NK-92 (cell line): ENCODE data around the gene CALR3.
"Not testable (repeated sequence)": the region's sequence is repeated elsewhere in the genome, so short reads cannot be mapped to it uniquely, and the experiment has no call there.

Experiments
- DNase-seq: peaks from one replicate; lab custom pipeline; 2025; ENCODE audit not compliant: unreplicated experiment; lab: John Stamatoyannopoulos, UW

CALR3 gene

DNA sequence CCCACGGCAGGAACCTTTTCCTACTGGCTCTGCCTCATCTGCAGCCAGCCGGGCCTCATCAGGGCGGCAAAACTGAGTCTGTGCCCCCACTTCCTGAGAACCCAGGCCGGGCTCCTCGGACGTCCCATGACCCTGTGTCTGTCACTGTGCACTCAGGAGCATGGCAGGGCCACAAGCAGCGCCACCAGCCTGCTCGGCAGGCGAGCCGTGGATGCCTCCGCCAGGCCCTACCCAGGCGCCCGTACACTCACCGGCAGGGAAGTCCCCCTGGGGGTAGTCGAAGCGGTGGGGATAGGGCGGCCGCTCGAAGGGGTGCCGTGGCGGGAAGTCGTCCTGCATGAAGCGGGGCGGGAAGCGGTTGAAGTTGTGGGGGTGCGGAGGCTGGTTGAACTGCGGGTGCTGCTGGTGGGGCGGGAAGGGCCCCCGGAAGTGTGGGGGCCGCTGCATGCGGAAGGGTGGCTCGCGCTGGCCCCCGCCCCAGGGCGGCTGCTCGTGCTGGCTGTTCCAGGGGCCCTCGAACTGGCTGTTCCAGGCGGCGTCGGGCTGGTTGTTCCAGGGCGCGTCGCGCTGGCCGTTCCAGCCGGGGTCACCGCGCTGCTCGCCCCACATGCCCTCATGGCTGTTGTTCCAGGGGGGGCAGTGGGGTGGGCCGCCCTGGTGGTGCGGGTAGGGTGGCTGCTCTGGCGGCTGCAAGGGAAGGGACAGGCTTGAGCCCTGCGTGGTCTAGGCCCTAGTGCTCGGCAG, 29.2 kb upstream of the CALR3 start:
- no peak for DNase-seq

DNA sequence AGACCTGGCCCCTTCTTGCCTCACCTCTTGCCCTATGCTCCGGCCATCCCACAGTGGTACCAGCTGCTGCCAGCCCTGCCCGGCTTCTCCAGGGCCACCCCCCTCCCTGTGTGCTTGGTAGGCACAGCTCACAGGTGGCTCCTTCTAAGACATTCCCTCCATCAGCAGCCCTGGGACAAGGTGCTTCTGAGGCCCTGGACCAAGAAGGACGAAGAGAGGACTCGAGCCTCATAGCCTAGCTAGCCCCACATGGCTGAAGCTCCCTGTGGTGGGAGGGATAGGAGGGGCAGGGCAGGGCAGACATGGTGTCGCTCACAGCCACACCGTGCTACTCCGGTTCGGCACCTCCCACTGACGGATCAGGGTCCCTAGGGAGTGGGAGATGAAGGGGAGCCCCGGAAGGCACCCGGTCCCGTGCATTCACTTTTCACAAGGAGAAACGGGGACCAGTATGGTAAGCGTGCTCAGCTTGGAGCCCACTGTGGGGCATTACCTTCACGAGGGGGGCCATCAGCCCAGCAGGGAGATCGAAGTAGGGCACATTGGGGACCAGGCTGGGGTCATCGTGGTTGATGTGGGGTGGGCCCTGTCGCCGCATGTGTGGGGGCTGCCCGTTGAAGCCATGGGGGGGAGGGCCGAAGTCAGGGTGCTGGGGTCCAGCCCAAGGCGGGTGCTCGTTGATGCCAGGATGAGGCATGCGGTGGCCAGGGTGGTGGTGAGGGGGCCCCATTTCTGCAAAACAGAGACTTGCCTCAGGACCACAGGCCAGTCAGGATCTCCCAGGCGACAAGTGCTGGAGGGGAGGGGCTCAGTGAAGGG, 26.8 kb upstream of the CALR3 start:
- DNase-seq = no peak

DNA sequence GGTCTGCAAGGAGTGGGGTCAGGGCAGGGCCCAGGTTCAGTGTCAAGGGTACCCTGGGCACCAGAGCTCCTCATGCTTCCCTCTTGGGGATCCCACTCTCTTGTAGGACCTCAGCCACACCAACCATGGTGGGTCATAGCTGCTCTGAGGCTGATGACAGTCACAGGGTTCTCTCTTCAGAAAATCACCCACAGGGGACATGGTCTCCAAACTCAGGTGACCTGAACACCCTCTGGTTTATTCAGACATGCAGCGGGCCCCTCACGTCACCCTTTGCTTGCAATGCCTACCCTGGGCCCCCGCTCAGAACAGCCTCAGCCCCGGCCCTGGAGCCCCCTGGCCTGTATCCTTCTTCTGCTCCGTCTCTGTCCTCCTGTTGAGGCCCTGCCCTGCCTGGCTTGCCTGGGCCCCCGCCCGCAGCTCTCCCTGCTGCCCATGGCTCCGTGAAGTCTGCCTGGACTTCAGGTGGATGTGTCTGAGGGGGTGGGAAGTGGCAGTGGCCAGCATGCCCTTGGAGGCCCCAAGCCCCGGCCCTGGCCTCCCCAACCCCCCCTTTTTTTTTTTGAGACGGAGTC, 25.8 kb upstream of the CALR3 start:
- DNase-seq = no peak

DNA sequence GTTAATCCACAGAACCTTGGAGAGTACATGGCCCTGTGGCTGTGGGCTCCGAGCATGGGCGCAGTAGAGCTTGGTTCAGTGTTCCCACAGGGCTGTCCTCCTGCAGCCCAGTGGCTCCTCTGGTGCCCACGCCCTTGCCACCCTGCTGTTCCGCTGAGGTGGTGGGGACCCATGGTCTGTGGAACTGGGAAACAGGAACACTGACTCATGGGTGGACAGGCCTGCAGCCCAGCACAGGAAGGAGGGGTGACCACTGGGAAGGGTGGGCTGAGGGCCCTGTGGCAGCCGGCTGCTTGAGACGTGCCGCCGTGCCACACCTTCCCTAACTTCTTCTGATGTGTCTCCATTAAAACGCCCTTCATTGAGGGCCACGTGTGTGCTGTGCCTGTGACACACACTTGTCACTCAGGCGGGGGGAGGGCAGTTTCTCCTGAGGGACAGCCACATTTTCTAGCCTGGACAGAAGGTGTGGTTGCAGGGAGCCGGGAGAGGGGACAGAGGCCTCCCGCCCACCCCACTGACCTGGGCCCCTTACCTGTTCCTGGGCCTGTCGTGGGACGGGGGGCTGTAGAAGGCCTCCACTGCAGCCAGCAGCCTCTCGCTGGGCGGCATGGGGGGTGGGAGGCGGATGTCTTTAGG, 25.1 kb upstream of the CALR3 start:
- no peak for DNase-seq

DNA sequence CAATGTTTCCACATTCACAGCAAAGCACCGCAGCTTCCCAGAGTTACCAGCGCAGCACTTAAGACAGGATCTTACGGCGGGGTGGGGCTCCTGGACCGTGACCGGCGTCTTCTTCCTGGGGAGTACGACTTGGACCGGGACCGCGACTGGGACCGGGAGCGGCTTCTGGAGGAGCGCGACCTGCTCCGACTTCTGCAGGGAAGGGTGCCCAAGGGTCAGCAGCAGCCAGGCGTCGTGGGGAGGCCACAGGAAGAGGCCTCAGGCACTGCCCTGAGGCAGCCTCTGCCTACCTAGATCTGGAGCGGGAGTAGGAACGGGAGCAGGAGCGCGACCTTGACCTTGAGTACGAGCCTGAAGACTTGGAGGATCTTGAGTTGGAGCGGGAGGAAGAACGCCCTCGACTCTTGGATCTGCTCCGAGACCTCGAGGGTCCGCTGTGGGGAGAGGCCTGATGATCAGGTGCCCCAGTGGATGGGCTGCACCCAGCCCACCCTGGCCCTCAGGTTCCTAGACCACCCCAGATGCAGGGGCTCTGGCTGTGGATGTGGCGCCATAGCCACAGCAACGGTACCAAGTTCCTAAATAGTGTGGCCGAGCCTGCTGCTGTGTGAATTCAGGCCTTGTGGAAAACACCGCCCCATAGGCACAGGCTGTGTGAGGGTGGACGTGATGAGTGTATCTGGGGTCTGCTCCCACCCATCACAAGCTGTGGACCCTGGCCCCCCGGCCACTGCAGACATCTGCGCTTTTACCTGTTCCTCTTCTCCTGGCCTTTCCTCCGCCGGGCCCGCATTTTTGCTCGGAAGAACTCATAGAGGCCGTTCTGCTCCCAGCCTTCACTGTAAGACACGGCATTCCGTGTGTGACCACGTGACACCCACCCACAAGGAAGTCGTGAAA, 24.4 kb upstream of the CALR3 start:
- no peak for DNase-seq

DNA sequence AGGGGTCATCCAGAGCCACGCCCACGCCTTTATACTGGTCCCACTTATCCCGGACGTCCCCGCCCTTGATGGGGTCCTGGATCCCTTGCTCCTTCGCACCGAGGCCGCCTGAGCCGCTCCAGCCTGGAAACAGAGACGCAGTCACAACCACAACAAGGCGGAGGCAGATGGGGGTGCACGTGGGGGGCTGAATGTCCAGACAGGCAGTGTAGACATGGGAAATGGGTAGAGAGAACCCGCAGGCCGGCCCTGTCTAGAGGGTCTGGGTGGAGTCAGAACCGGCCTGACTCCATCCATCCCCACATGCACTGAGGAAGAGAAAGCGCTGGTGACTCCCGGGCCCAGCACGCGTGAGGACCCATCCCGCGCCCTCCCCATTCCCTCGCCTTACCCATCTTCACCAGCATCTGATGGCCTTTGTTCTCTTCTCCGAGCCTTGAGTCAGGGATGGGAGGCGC, 23.3 kb upstream of the CALR3 start:
- no peak for DNase-seq

DNA sequence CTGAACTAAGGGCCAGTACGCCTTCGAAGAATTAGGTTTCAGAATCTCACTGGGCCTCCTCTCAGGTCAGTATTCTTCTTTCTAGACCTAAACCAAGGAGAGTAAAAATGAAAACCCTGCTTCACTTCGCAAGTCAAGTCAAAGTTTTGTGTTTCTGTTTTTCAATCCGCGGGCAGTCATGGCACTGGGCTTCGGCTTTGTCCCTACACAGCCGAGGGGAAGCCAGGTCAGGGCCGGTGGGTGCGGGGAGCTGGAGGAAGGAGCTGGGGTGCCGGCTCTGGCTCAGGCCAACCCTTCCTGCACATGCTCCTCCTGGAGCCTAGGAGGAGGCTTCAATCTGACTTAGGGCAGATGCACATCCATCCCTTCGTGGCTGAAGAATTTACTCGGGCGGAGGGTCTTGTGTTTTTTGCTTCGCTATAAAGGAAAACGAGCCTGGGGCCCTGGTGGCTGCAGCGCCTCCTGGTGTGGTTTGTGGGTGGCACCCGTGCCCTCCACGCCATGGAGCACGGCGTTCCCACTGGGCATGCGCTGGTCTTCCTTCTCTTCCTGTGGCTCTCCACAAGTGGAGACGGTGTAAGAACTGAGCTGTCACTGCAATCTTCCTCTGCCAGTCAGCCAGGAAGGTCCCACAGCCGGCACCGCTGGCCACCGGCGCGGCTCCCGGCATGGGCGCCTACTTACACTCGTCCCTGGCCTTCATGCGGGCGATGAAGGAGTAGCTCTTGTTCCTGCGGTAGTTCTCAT, 22.7 kb upstream of the CALR3 start:
- DNase-seq = no peak

DNA sequence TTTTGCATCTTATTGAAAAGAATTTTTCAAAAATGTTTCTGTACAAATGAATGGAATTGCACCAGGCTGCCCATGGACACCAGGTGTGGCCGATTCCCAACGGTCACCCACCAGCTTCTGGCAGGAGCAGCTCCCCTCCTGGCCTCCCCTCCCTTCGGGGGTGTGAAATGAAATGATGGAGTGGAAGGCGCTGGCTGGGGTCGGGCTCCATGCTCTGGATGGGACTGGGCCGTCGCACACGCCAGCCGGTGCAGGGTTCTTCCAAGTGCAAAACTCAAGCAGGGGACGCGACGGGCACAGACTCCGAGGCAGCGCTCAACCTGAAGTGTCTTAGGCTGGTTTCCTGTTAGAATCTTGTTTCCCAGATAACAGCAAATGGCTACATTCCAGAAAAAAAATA, 22.1 kb upstream of the CALR3 start:
- no peak for DNase-seq

DNA sequence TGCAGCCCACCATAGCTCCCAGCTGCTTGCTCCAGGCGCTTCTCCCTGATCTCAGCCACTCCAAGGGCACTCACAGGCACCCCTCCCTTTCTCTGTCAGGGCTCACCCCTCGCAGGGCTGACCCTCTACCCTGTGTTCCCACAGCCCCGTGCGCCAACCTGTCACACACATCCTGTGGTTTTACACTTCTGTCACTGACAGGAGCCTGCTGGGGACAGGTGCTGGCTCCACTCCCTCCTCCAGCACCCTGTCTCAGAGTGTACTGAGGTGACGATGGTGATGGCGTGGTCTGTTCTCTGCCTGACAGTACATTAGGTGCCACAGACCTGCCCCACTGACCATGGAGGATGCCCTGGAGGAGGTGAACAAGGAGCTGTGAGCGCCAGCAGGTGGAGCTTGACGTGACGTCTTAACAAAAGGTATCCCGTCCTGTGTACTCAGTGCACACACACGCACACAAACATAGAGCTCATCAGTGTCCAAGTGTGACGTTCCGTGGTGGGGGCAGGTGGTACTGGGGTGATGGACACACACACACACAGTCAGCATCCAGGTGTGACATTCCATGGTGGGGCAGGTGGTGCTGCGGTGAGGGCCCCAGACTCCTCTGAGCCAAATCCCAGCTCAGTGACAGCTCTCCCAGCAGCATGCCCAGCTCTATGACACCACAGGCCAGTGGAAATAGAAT, 21.1 kb upstream of the CALR3 start:
- DNase-seq = no peak

DNA sequence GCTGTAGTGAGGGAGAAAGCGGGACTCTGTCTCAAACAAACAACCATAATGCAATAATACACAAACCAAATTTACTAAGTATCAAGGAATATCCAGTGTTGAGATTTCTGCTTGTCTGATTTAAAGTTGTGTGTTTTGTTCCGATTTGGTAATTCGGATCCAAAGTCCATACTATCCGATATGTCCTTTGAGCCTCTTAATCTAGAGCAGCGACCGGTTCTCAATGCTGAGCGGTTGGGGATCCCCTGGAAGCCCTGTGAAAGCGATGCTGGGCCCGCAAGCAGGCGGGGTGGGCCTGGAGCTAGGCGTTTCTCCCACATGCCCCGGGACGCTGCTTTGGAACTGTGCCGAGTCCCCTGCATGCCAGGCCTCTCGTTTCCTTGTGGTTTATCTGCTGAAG, 20.4 kb upstream of the CALR3 start:
- DNase-seq = no peak

DNA sequence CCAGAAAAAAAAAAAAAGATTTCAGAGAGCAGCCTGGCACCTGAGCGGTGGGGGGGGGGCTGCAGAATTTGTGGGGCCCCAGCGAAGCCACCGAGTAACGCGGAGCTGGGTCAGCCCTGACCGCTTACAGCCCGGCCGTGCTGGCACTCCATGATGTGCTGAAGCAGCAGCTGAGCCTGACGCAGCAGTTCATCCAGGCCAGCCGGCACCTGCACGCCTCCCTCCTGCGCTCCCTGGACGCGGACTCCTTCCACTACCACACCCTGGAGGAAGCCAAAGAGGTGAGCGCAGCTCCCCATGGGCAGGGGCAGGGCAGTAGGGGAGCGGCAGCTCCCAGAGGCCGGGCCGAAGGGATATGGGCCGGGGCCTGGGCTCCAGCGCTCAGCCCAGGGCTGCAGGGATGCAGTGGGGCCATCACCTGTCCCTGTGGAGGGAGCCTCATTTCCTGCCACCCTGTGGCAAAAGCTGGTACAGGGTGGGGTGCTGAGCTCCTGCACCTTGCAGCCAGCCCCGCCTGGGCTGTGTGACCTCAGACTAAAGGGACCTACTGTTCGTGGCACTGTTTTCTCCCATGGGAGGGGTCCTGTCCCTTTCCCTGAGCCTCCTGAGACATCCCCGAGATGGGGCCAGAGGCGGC, 18.5 kb upstream of the CALR3 start:
- DNase-seq = no peak

DNA sequence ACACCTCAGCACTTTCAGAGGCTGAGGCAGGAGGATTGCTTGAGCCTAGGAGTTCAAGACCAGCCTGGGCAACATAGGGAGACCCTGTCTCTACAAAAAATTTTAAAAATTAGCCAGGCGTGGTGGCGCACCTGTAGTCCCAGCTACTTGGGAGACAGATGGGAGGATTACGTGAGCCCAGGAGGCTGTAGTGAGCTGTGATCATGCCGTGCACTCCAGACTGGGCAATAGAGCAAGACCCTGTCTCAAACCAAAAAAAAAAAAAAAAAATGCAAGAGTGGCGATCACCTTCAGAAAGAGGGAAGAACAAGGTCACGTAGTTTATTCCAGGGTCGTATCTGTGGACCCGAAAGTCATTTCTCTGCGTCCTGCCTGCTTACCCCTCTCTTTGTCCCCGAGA, 16.6 kb upstream of the CALR3 start:
- not testable (repeated sequence) for DNase-seq

DNA sequence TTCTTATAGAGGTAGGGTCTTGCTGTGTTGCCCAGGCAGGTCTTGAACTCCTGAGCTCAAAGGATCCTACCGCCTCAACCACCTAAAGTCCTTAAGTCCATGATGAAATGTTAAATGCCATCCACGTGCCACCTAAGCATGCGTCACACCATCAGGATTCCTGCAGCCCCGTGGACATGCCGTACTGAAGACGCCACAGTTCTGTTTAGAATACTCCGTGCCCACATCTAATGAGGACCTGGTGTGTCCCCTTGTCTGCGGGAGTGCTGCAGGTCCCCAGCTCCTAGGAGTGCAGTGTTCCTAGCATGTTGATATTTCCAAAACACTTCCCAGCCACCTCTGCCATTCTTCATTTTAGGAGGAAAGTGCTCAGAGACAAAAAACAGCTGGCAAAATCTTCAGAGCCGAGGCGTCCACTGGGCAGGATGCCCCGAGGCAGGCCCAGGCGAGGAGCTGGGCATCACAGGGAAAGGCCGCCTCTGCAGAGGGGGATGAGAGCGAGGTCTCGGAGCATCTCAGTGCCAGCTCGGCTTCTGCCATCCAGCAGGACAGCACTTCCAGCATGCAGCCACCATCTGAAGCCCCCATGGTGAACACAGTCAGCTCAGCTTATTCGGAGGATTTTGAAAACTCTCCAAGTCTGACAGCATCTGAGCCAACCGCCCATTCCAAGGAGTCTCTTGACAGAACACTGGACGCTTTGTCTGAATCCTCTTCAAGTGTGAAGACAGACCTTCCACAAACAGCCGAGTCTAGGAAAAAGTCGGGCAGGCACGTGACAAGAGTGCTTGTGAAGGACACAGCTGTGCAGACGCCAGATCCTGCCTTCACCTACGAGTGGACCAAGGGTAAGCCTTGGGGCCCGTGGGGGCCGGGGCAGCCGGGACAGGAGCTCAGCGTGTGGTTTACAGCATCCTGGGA, 13.4 kb upstream of the CALR3 start:
- DNase-seq = no peak

DNA sequence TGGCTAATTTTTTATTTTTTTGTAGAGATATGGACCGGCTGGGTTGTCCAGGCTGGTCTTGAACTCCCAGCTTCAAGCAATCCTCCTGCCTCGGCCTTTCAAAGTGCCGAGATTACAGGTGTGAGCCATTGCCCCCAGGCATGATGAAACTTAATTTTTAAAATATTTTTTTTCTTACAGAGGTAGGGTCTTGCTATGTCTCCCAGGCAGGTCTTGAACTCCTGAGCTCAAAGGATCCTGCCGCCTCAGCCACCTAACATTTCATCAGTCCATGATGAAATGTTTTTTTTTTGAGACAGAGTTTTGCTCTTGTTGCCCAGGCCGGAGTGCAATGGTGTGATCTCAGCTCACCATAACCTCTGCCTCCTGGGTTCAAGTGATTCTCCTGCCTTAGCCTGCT, 12.6 kb upstream of the CALR3 start:
- DNase-seq = no peak

DNA sequence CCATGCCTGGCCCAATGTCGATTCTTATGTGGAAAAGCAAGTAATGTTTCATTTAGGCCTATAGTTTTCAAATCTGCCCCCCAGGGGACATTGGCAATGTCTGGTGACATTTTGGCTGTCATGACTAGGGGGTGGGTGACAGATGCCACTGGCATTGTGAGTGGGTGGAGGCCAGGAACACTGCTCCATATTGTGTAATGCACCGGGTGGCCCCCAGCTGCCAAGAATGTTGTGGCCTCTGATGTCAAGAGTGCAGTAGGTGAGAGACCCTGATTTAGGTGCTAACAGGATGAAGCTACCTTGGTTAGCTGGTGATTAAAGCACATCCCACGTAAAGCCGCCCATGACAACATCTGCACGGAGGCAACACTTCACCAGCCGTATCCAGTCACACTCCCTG, 11.0 kb upstream of the CALR3 start:
- no peak for DNase-seq

DNA sequence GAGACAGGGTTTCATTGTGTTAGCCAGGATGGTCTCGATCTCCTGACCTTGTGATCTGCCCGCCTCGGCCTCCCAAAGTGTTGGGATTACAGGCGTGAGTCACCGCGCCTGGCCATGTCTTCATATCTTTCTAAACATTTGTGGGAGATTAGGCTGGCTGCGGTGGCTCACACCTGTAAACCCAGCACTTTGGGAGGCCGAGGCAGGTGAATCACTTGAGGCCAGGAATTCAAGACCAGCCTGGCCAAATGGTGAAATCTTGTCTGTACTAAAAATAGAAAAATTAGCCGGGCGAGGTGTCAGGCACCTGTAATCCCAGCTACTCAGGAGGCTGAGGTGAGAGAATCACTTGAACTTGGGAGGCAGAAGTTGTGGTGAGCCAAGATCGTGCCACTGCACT, 10.2 kb upstream of the CALR3 start:
- DNase-seq = not testable (repeated sequence)

DNA sequence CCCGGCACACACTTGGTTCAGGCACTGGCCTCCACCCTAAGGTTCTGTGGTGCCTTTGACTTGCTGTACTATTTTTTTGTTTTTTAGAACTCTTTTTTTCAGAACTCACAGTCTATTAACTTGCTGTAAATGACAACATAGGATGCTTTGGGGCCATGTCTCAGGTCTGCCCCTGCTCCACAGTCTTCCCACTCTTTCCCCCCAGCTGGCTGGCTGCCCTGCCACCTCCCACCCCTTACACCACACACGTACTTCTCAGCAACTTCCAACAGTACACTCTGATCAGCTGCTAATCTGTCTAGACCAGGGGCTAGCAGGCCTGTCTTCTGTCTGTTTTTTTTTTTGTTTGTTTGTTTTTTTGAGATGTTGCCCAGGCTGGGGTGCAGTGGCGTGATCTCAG, 8.3 kb upstream of the CALR3 start:
- DNase-seq = no peak

DNA sequence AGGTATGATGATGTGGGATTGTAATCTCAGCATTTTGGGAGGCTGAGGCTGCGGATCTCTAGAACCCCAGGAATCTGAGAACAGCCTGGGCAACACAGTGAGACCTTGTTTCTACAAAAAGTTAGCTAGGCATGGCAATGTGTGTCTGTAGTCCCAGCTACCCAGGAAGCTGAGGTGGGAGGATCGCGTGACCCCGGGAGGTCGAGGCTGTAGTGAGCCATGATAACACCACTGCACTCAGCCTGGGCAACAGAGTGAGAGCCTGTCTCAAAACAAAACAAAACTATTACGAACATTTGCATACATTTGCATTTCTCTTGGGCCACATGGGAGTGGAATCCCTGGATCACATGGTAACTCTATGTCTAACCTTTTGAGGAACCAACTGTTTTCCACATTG, 1.9 kb upstream of the CALR3 start:
- no peak for DNase-seq
